PC-9 (cell line): ENCODE measurements around the gene LRRC4B. TPM values are rescaled to one million over a fixed set of nuclear protein-coding genes. Genes with fewer than 3 reads are reported as not detected.

Experiments used
- BruUV-seq: library from RNA; stranded (reverse); fragments of 400-500 nt; replicated peaks from 2 replicates; lab custom pipeline; 2021; lab: Mats Ljungman, UMichigan
- CTCF ChIA-PET: fragments of 300-600 bp; sonication (Branson Sonifier 250); formaldehyde crosslinking; loops from one replicate; lab custom pipeline; 2022; ENCODE audit warnings: antibody characterized with exemption; lab: Charles Lee
- POLR2A ChIA-PET: fragments of 300-600 bp; sonication (Branson Sonifier 250); formaldehyde crosslinking; loops from one replicate; lab custom pipeline; 2022; ENCODE audit warnings: antibody characterized with exemption; ENCODE audit not compliant: unreplicated experiment; lab: Charles Lee
- DNase-seq, 2 experiments: peaks; one replicate each; pipeline versions ENCODE4 v3.0.0 to v3.0.0-alpha.2; 2015 to 2022; ENCODE audit warnings: mixed read lengths in 1 of 2
- H2AFZ ChIP-seq: fragments of 200-600 bp; sonication (generic); 2 replicates; pipeline ENCODE4 v1.8.1; 2017; ENCODE audit warnings: antibody characterized with exemption
- H3F3A ChIP-seq: fragments of 200-600 bp; sonication (generic); 2 replicates; pipeline ENCODE4 v1.8.1; 2017; ENCODE audit warnings: antibody characterized with exemption, mild to moderate bottlenecking, low read depth; ENCODE audit not compliant: insufficient read depth
- H3K27ac ChIP-seq: fragments of 200-600 bp; sonication (generic); 2 replicates; pipeline ENCODE4 v1.6.1; 2016; ENCODE audit warnings: mixed run types
- H3K27me3 ChIP-seq: fragments of 200-600 bp; sonication (generic); 2 replicates; pipeline ENCODE4 v1.6.1; 2016; ENCODE audit warnings: low read depth, mixed run types; ENCODE audit not compliant: insufficient read depth
- H3K36me3 ChIP-seq: fragments of 200-600 bp; sonication (generic); 2 replicates; pipeline ENCODE4 v1.6.1; 2016; ENCODE audit warnings: low read depth, mixed run types
- H3K4me1 ChIP-seq: fragments of 200-600 bp; sonication (generic); replicated peaks from 2 replicates; pipeline ENCODE4 v1.6.1; 2016; ENCODE audit warnings: mixed run types; ENCODE audit not compliant: insufficient read depth
- H3K4me2 ChIP-seq: fragments of 200-600 bp; sonication (generic); 2 replicates; pipeline ENCODE4 v1.6.1; 2017; ENCODE audit warnings: mixed run types
- H3K4me3 ChIP-seq: fragments of 200-600 bp; sonication (generic); 2 replicates; pipeline ENCODE4 v1.6.1; 2016; ENCODE audit warnings: mixed run types
- H3K79me2 ChIP-seq: fragments of 200-600 bp; sonication (generic); 2 replicates; pipeline ENCODE4 v1.6.1; 2017; ENCODE audit warnings: low read depth, mixed run types
- H3K9me2 ChIP-seq: fragments of 200-600 bp; sonication (generic); 2 replicates; pipeline ENCODE4 v1.8.1; 2017; ENCODE audit warnings: mild to moderate bottlenecking; ENCODE audit not compliant: insufficient read depth
- H3K9me3 ChIP-seq: fragments of 200-600 bp; sonication (generic); 2 replicates; pipeline ENCODE4 v1.8.1; 2016; ENCODE audit warnings: low read depth; ENCODE audit not compliant: insufficient read depth
- H4K20me1 ChIP-seq: fragments of 200-600 bp; sonication (generic); 2 replicates; pipeline ENCODE4 v1.8.1; 2017; ENCODE audit not compliant: insufficient read depth
- EZH2 ChIP-seq: fragments of 200-600 bp; sonication (generic); IDR thresholded peaks from 2 replicates; pipeline ENCODE4 v1.8.0; 2017; ENCODE audit warnings: antibody characterized with exemption, low read depth
- intact Hi-C: fragments of 100-400 bp; cut with micrococcal nuclease; formaldehyde crosslinking; loops from one replicate; pipeline ENCODE4 v1.10.0; 2022; ENCODE audit not compliant: unreplicated experiment
- total RNA-seq: library from RNA; stranded (reverse); gene quantifications from 2 replicates; pipeline ENCODE4 v1.2.3, GENCODE V29; 2021
- TF ChIP-seq, protein P1 (sequence below): fragments of 200-600 bp; sonication (generic); conservative IDR thresholded peaks from 2 replicates; pipeline ENCODE4 v1.6.1; 2017; ENCODE audit warnings: mixed run types, antibody characterized with exemption, mild to moderate bottlenecking, moderate library complexity

The LRRC4B gene
- total RNA-seq, 1 experiment from 2014 or later, result not detected

DNA sequence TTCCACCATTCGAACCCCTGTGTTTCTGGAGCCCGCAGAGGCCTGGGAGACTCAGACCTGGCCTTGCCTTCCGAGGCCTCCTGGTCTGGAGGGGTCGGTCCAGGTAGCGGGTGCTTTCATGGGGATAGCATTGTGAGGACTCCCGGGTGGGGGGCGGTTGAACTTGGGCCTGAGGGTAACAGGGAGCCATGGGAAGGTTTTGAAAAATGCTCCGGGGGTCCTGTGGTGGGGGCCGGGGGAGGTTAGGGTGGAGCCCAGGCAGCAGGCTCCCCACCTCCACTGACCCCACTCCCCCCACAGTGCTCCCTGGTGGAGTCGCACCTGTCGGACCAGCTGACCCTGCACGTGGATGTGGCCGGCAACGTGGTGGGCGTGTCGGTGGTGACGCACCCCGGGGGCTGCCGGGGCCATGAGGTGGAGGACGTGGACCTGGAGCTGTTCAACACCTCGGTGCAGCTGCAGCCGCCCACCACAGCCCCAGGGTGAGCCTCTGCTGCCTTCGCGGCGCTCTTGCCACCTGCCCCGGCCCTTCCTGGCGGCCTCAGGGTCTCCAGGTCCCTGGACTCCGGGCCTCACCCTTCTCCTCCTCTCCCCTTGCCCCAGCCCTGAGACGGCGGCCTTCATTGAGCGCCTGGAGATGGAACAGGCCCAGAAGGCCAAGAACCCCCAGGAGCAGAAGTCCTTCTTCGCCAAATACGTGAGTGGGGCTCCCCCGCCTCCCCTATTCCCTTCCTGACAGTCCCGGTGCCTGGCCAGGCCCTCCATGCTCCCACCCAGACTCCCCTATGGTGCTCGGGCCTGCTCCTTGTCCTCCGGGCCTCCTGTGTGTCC lies 87.7 kb downstream of the LRRC4B start:
- Histone ChIP-seq H3K4me2 (no peak overlapping the region), H3K36me3 (0 out of 2 replicates have a peak, but pooled peaks cover 5% of the 10 kb centered on the region), H3K79me2 (peaks cover 27% of the 10 kb centered on the region), H3K9me2 (no peaks in the 10 kb centered on the region), H3K27me3 (no peaks in the 10 kb centered on the region), H2AFZ (no peak overlapping the region), H3K27ac (no peak overlapping the region), H3K4me3 (no peak overlapping the region), H3K4me1 (peaks cover 8% of the 10 kb centered on the region), H3K9me3 (0 out of 2 replicates have a peak, but pooled peaks cover under 1% of the 10 kb centered on the region), H3F3A (no peaks in the 10 kb centered on the region; the same call in 1 of the 2 replicates), H4K20me1 (peaks cover 27% of the 10 kb centered on the region)
- DNase-seq, result no peak
- TF ChIP-seq EZH2, result no peak
- TF ChIP-seq, protein P1, sequence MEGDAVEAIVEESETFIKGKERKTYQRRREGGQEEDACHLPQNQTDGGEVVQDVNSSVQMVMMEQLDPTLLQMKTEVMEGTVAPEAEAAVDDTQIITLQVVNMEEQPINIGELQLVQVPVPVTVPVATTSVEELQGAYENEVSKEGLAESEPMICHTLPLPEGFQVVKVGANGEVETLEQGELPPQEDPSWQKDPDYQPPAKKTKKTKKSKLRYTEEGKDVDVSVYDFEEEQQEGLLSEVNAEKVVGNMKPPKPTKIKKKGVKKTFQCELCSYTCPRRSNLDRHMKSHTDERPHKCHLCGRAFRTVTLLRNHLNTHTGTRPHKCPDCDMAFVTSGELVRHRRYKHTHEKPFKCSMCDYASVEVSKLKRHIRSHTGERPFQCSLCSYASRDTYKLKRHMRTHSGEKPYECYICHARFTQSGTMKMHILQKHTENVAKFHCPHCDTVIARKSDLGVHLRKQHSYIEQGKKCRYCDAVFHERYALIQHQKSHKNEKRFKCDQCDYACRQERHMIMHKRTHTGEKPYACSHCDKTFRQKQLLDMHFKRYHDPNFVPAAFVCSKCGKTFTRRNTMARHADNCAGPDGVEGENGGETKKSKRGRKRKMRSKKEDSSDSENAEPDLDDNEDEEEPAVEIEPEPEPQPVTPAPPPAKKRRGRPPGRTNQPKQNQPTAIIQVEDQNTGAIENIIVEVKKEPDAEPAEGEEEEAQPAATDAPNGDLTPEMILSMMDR, result no peak
- intact Hi-C loops, result no loop called here
- CTCF ChIA-PET, result no interaction called here
- no TSS peak for BruUV-seq
- POLR2A ChIA-PET, result interaction anchor here (0.5 kb wide), 1 partner anchor 470 kb away, joined by 3 read pairs; no protein-coding TSS in a partner anchor

DNA sequence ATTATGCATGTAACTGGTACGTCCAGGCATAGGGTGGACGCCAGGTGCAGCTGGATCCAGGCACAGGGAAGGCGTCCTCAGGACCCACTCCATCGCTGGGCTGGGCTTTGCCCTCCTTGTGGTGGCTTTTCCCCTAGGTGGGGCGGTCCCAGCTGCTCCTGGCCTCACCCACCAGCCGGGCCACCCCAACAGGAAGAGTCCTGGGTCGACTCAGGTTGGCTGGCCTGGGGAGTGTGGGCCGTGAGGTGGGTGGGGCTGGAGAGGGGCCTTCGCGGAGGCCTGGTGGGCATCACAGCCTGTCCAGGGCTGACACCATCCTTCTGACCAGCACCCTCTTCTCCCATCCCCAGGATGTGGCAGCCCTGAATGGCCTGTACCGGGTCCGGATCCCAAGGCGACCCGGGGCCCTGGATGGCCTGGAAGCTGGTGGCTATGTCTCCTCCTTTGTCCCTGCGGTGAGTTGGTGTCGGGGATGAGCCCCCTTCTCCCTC lies 88.4 kb downstream of the LRRC4B start:
- Histone ChIP-seq H3K27me3 (no peaks in the 10 kb centered on the region), H3F3A (no peaks in the 10 kb centered on the region; the same call in 1 of the 2 replicates), H3K36me3 (0 out of 2 replicates have a peak, but pooled peaks cover 5% of the 10 kb centered on the region), H3K4me1 (peaks cover 8% of the 10 kb centered on the region), H3K9me3 (no peaks in the 10 kb centered on the region), H4K20me1 (peaks cover 27% of the 10 kb centered on the region), H2AFZ (no peak overlapping the region), H3K9me2 (no peaks in the 10 kb centered on the region), H3K27ac (no peak overlapping the region), H3K4me2 (no peak overlapping the region), H3K4me3 (no peak overlapping the region), H3K79me2 (peaks cover 27% of the 10 kb centered on the region)
- intact Hi-C loops, result loop anchor here (5.0 kb wide), 1 partner anchor 113 kb away; the partner anchor contains the start of gene NAPSA
- CTCF ChIA-PET, result no interaction called here
- no peak for DNase-seq
- POLR2A ChIA-PET, result no interaction called here
- BruUV-seq, result no TSS peak
- TF ChIP-seq, protein P1, result no peak
- no peak for TF ChIP-seq EZH2

DNA sequence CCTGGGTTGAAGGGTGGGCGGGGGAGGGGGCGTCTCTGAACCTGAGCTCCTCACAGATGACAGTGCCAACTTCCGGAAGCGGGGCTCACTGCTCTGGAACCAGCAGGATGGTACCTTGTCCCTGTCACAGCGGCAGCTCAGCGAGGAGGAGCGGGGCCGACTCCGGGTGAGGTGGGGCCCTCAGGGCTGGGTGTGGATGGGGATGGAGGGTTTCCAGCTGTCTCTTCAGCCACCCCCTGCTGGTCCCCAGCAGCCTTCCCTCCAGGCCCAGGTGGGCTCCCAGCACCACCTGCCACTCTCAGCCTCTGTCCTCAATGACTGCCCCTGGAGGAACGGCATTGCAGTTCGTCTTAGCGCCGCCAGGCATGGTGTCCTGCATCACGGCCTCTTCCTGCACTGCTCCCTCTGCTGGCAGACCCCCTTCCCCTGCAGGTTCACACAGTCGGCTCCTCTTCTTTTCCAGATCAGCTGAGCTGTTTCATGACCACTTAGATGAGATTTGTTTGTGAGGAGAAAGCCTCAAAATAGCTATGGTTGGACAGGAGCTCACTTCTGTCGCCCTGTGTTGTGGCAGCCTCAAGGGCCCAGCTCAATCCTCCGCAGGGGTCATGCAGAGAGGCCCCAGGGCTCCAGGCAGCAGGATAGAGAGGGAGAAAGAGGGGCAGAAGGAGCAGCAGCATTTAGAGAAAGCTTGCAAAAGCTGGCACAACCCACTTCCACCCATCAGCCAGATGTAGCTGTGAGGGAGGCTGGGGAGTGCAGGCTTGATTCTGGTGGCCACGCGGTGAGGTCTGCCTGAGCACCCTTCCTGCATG lies 89.1 kb downstream of the LRRC4B start:
- Histone ChIP-seq H3K36me3 (0 out of 2 replicates have a peak, but pooled peaks cover 5% of the 10 kb centered on the region), H3K4me3 (no peak overlapping the region), H3K9me3 (no peaks in the 10 kb centered on the region), H3K4me1 (peaks cover 8% of the 10 kb centered on the region), H2AFZ (no peak overlapping the region), H3K4me2 (no peak overlapping the region), H3F3A (peaks cover under 1% of the 10 kb centered on the region; the same call in 1 of the 2 replicates), H4K20me1 (peaks cover 27% of the 10 kb centered on the region), H3K27ac (no peak overlapping the region), H3K79me2 (peaks cover 27% of the 10 kb centered on the region), H3K27me3 (no peaks in the 10 kb centered on the region), H3K9me2 (no peaks in the 10 kb centered on the region)
- no peak for DNase-seq
- intact Hi-C loops, result loop anchor here (5.0 kb wide), 1 partner anchor 112 kb away; the partner anchor contains the start of gene NAPSA
- CTCF ChIA-PET, result no interaction called here
- no TSS peak for BruUV-seq
- TF ChIP-seq, protein P1, result peak; percentile 52; the same call in 1 of the 2 replicates
- no peak for TF ChIP-seq EZH2
- POLR2A ChIA-PET, result no interaction called here
